K562 (cell line): ENCODE measurements around the gene F11R. TPM values are rescaled to one million over a fixed set of nuclear protein-coding genes. Genes with fewer than 3 reads are reported as not detected.

Experiments
- ARID2 ChIP-seq: fragments of 450-650 bp; IDR thresholded peaks from 2 replicates; pipeline ENCODE4 v1.6.1; 2017; ENCODE audit warnings: antibody characterized with exemption, mild to moderate bottlenecking
- ETV1 ChIP-seq: fragments of 450-650 bp; conservative IDR thresholded peaks from 2 replicates; pipeline ENCODE4 v1.6.1; 2016; ENCODE audit warnings: missing genetic modification characterization, control low read depth, low read depth, missing compliant biosample characterization
- JUNB ChIP-seq: fragments of 450-650 bp; formaldehyde crosslinking; conservative IDR thresholded peaks from 2 replicates; pipeline ENCODE4 v1.4.0; 2020; ENCODE audit warnings: mild to moderate bottlenecking
- NR2C1 ChIP-seq, 2 experiments: fragments of 450-650 bp; IDR thresholded peaks; 2 replicates each; pipeline ENCODE4 v1.6.1; 2017; ENCODE audit warnings: mild to moderate bottlenecking in 2 of 2, antibody characterized with exemption in 1 of 2, inconsistent platforms in 1 of 2, missing compliant biosample characterization in 1 of 2, missing genetic modification characterization in 1 of 2
- ZEB2 ChIP-seq: fragments of 450-650 bp; IDR thresholded peaks from 2 replicates; pipeline ENCODE4 v1.6.1; 2016
- ZNF589 ChIP-seq: fragments of 200-800 bp; sonication (Bioruptor generic); IDR thresholded peaks from 2 replicates; pipeline ENCODE4 v1.6.1; 2016; ENCODE audit warnings: low read depth, missing genetic modification characterization, missing compliant biosample characterization
- polyA plus RNA-seq, 8 experiments: library from polyadenylated mRNA; depleted of rRNA in 4 of 8; stranded (reverse) in 5 of 8; unstranded in 3 of 8; fragments of >200 nt; fragmentation: Nextera tagmentation in 2 of 8; fragmentation: Illumina TruSeq in 1 of 8; extraction: Ambion mirVana in 2 of 8; extraction: Trizol in 1 of 8; gene quantifications; 2 replicates each; pipeline versions ENCODE4 v1.2.1 to v1.2.3, GENCODE V29; 2011 to 2014; ENCODE audit warnings: inconsistent platforms in 1 of 8, missing spikeins in 1 of 8
- total RNA-seq, 7 experiments: library from RNA; depleted of rRNA in 6 of 7; stranded (reverse); fragments of >200 nt in 6 of 7; fragmentation: Illumina TruSeq in 2 of 7; extraction: Trizol in 2 of 7; gene quantifications; 2 replicates each; pipeline versions ENCODE4 v1.2.1 to v1.2.3, GENCODE V29; 2011 to 2021; ENCODE audit warnings: low replicate concordance in 1 of 7
- TF ChIP-seq, protein P1 (sequence below), 2 experiments: fragments of 450-650 bp; formaldehyde crosslinking in 1 of 2; IDR thresholded peaks; 2 replicates each; pipeline versions ENCODE4 v1.4.0 to v1.6.1; 2014 to 2020; ENCODE audit warnings: mild to moderate bottlenecking in 2 of 2, borderline replicate concordance in 1 of 2, low read depth in 1 of 2
- TF ChIP-seq, protein P2 (sequence below), 3 experiments: IDR thresholded peaks in 2 of 3; conservative IDR thresholded peaks in 1 of 3; 2 replicates each; pipeline ENCODE4 v1.5.1; 2011 to 2012; ENCODE audit warnings: low read length in 3 of 3, mild to moderate bottlenecking in 3 of 3, control low read depth in 2 of 3, improper control_type of control experiment in 1 of 3, inconsistent platforms in 1 of 3, low read depth in 1 of 3, mixed read lengths in 1 of 3, moderate library complexity in 1 of 3; ENCODE audit not compliant: insufficient read depth in 2 of 3

Gene F11R
- total and polyA plus RNA-seq, 9 of the 15 experiments (the other 6 are each of a cell fraction or from before 2014, with no cell fraction given) = 27.4 to 187 (median 52.5) TPM

DNA sequence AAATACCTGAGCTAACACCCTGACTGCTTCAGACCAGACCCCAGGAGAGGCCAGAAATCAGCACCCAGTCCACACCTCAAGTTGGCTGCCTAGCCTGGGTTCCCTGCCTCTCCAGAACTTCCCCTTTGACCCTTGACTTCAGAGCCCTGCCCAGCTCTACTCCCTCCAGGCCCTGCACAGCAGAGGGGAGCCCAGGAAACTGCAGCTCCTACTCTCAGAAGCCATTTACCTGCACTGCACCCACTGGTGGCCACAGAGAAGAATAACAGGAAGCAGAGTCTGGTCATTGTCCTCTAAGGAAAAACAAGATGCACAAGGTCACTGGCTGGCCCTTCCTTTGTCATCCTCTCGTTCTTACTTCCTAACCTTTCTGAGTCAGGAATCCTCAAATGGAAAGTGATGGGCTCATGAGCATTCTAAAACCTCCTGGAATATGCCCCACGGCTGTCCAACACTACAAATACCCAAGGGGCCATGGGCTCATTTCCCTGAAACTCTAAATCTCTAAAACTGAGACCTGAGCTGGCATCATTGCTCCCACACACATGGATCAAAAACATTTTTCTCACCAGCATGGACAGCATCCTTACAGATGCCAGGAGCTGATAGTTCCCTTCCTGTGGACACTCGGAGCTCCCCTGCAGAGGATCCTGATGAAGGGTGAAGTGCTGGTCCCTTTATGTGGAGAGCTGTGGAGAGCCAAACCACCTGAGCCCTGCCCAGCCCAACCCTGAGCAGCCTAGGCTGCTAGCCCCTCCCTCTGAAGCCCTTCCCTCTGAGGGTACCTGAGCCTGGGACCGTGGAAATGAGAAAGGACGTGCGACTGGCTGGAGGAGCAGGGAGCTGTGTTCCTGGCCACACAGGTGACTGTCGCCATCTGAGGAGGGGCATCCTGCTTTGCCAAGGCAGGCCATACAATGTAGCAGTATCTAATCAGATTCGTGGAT lies 66.5 kb downstream of the F11R start, which contains the start of gene ITLN2 (continued):
- TF ChIP-seq ETV1 (0 out of 2 replicates have a peak, but pooled peaks have one; percentile 27), ZEB2 (no peak), JUNB (CRISPR knock-in tag) (no peak), NR2C1 (IDR thresholded peaks at IDR 0.05) (no peak), NR2C1 (tag; IDR thresholded peaks at IDR 0.05) (peak; percentile 35; the same call in 1 of the 2 replicates), ZNF589 (CRISPR knock-in tag) (no peak), ARID2 (no peak)
- TF ChIP-seq, protein P1, sequence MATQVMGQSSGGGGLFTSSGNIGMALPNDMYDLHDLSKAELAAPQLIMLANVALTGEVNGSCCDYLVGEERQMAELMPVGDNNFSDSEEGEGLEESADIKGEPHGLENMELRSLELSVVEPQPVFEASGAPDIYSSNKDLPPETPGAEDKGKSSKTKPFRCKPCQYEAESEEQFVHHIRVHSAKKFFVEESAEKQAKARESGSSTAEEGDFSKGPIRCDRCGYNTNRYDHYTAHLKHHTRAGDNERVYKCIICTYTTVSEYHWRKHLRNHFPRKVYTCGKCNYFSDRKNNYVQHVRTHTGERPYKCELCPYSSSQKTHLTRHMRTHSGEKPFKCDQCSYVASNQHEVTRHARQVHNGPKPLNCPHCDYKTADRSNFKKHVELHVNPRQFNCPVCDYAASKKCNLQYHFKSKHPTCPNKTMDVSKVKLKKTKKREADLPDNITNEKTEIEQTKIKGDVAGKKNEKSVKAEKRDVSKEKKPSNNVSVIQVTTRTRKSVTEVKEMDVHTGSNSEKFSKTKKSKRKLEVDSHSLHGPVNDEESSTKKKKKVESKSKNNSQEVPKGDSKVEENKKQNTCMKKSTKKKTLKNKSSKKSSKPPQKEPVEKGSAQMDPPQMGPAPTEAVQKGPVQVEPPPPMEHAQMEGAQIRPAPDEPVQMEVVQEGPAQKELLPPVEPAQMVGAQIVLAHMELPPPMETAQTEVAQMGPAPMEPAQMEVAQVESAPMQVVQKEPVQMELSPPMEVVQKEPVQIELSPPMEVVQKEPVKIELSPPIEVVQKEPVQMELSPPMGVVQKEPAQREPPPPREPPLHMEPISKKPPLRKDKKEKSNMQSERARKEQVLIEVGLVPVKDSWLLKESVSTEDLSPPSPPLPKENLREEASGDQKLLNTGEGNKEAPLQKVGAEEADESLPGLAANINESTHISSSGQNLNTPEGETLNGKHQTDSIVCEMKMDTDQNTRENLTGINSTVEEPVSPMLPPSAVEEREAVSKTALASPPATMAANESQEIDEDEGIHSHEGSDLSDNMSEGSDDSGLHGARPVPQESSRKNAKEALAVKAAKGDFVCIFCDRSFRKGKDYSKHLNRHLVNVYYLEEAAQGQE (IDR thresholded peaks at IDR 0.05; ENCODE audit: borderline replicate concordance) = peak; percentile 46; the same call in 1 of the 2 replicates
- TF ChIP-seq, protein P1 (CRISPR knock-in tag; IDR thresholded peaks at IDR 0.05; ENCODE audit: low read depth) = no peak
- TF ChIP-seq, protein P2, sequence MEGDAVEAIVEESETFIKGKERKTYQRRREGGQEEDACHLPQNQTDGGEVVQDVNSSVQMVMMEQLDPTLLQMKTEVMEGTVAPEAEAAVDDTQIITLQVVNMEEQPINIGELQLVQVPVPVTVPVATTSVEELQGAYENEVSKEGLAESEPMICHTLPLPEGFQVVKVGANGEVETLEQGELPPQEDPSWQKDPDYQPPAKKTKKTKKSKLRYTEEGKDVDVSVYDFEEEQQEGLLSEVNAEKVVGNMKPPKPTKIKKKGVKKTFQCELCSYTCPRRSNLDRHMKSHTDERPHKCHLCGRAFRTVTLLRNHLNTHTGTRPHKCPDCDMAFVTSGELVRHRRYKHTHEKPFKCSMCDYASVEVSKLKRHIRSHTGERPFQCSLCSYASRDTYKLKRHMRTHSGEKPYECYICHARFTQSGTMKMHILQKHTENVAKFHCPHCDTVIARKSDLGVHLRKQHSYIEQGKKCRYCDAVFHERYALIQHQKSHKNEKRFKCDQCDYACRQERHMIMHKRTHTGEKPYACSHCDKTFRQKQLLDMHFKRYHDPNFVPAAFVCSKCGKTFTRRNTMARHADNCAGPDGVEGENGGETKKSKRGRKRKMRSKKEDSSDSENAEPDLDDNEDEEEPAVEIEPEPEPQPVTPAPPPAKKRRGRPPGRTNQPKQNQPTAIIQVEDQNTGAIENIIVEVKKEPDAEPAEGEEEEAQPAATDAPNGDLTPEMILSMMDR (IDR thresholded peaks at IDR 0.05 in 2 of 3, conservative IDR thresholded peaks at IDR 0.05 in 1 of 3; ENCODE audit: insufficient read depth in 2 of 3, low read depth in 1 of 3, low read length in 3 of 3) = peak; percentile 78 to 86 (median 82)
